ENCODE data around the gene ATXN3.

The ATXN3 gene

DNA sequence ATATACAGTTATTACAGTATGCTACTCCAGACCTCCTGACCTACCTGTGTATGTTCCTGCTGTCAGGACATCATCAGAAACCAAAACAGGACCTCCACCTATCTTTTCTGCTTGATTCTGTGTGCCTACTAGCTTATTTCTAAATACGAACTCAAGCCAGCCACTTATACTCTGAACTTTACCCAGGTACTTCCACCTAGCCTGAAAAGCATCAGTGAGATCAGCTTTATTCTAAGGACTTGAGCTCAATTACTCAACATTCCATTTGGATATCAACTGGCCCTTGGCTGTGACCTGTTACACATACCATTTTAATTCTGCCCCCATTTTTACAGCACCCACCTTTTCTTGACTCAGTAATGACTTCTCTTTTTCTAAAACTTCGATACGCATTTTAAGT, 95.7 kb downstream of the ATXN3 start:
- DNase-seq (ENCODE audit: low read depth in 1 of 2, low spot score in 1 of 2) = no peak

DNA sequence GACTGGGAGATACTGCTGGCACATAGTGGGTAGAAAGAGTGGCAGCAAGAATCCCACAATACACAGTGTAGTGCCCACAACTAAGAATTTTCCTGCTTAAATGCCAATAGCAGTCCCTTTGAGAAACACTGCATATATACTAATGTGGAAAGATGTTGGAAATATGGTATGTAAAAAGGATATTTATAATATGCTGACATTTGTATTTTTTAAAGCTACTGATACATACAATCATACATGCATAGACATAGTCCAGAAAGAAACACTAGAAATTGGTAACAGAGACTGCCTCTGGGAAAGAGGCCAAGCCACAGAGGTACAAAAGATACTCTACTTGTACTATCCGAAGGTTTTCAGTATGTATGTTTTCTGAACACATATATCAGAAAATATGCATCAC, 96.8 kb downstream of the ATXN3 start:
- no peak for DNase-seq (ENCODE audit: low read depth in 1 of 2, low spot score in 1 of 2)

Measured in stimulated activated CD4-positive, alpha-beta T cell treated with anti-CD3 and anti-CD28 coated beads, Interleukin-15, amount 100 ng/mL, for 1 hour (primary cell).